WTC11 (cell line): ENCODE results near the gene SFTA2. TPM values are rescaled to one million over a fixed set of nuclear protein-coding genes. Genes with fewer than 3 reads are reported as not detected.

Experiments used
- ATAC-seq: fragments of 200-7000 bp; cut with Tn5 transposase; 2 replicates; pipeline ENCODE4 v1.10.0; 2021; ENCODE audit warnings: mild to moderate bottlenecking, moderate library complexity
- CTCF ChIA-PET: fragments of 300-600 bp; sonication (Branson Sonifier 250); formaldehyde crosslinking; loops from one replicate; lab custom pipeline; 2021; ENCODE audit warnings: antibody characterized with exemption; lab: Charles Lee
- POLR2A ChIA-PET: fragments of 350-600 bp; sonication (Branson Sonifier 250); formaldehyde crosslinking; loops from one replicate; lab custom pipeline; 2021; ENCODE audit warnings: antibody characterized with exemption; lab: Charles Lee
- DNase-seq: peaks from one replicate; pipeline ENCODE4 v3.0.0; 2021; ENCODE audit warnings: low spot score
- H3K27ac Mint-ChIP-seq: 2 replicates; pipeline ENCODE4 v1.8.0; 2021; ENCODE audit warnings: mixed read lengths
- H3K27me3 Mint-ChIP-seq: 2 replicates; pipeline ENCODE4 v1.8.0; 2021; ENCODE audit warnings: low read depth, mild to moderate bottlenecking, moderate library complexity, mixed read lengths
- H3K36me3 Mint-ChIP-seq: 2 replicates; pipeline ENCODE4 v1.8.0; 2021; ENCODE audit warnings: mixed read lengths
- H3K4me1 Mint-ChIP-seq: 2 replicates; pipeline ENCODE4 v1.8.0; 2022; ENCODE audit warnings: mixed read lengths
- H3K4me3 Mint-ChIP-seq: 2 replicates; pipeline ENCODE4 v1.8.0; 2021; ENCODE audit warnings: mild to moderate bottlenecking, moderate library complexity, mixed read lengths
- H3K9me3 Mint-ChIP-seq: 2 replicates; pipeline ENCODE4 v1.8.0; 2021; ENCODE audit warnings: mixed read lengths
- CBFB ChIP-seq: sonication (generic); formaldehyde crosslinking; IDR thresholded peaks from 2 replicates; pipeline ENCODE4 v1.8.1; 2022; ENCODE audit warnings: mild to moderate bottlenecking, low read depth, missing genetic modification reagents
- CDX4 ChIP-seq: fragments of 250-450 bp; sonication (Bioruptor Pico); IDR thresholded peaks from 2 replicates; pipeline ENCODE4 v1.9.0; 2021; ENCODE audit warnings: moderate library complexity, mild to moderate bottlenecking, inconsistent platforms, borderline replicate concordance
- ERG ChIP-seq: fragments of 250-450 bp; sonication (Bioruptor Pico); IDR thresholded peaks from 2 replicates; pipeline ENCODE4 v1.8.0; 2021; ENCODE audit warnings: mild to moderate bottlenecking
- FOXP1 ChIP-seq: sonication (generic); formaldehyde crosslinking; IDR thresholded peaks from 2 replicates; pipeline ENCODE4 v1.8.0; 2022; ENCODE audit warnings: missing genetic modification reagents, mild to moderate bottlenecking, moderate library complexity, borderline replicate concordance
- IRF2 ChIP-seq: sonication (generic); formaldehyde crosslinking; IDR thresholded peaks from 2 replicates; pipeline ENCODE4 v1.8.0; 2022; ENCODE audit warnings: low read depth, missing genetic modification reagents, borderline replicate concordance
- JUN ChIP-seq: sonication (generic); formaldehyde crosslinking; IDR thresholded peaks from 2 replicates; pipeline ENCODE4 v1.8.0; 2023; ENCODE audit warnings: mild to moderate bottlenecking, missing genetic modification reagents
- NR2C2 ChIP-seq: sonication (generic); formaldehyde crosslinking; IDR thresholded peaks from 2 replicates; pipeline ENCODE4 v1.8.0; 2022; ENCODE audit warnings: mild to moderate bottlenecking, missing genetic modification reagents
- SOX15 ChIP-seq: fragments of 250-450 bp; sonication (Bioruptor Pico); IDR thresholded peaks from 2 replicates; pipeline ENCODE4 v1.9.0; 2021; ENCODE audit warnings: mild to moderate bottlenecking
- TEAD1 ChIP-seq: sonication (generic); formaldehyde crosslinking; IDR thresholded peaks from 2 replicates; pipeline ENCODE4 v1.8.0; 2022; ENCODE audit warnings: mild to moderate bottlenecking, missing genetic modification reagents
- TEAD4 ChIP-seq: sonication (generic); formaldehyde crosslinking; IDR thresholded peaks from 2 replicates; pipeline ENCODE4 v1.8.0; 2022; ENCODE audit warnings: mild to moderate bottlenecking, missing genetic modification reagents
- ZBTB43 ChIP-seq: sonication (generic); formaldehyde crosslinking; IDR thresholded peaks from 2 replicates; pipeline ENCODE4 v1.8.1; 2023; ENCODE audit warnings: mild to moderate bottlenecking, missing genetic modification reagents
- ZNF121 ChIP-seq: sonication (generic); formaldehyde crosslinking; IDR thresholded peaks from 2 replicates; pipeline ENCODE4 v1.8.0; 2023; ENCODE audit warnings: missing genetic modification reagents
- total RNA-seq: library from RNA; stranded (reverse); gene quantifications from 3 replicates; pipeline ENCODE4 v1.2.3, GENCODE V29; 2021
- TF ChIP-seq, protein P1 (sequence below): fragments of 250-450 bp; sonication (Bioruptor Pico); IDR thresholded peaks from 2 replicates; pipeline ENCODE4 v2.1.2; 2022; ENCODE audit warnings: mild to moderate bottlenecking, moderate library complexity
- TF ChIP-seq, protein P2 (sequence below): sonication (generic); formaldehyde crosslinking; IDR thresholded peaks from 2 replicates; pipeline ENCODE4 v1.8.0; 2023; ENCODE audit warnings: mild to moderate bottlenecking, missing genetic modification reagents
- TF ChIP-seq, protein P3 (sequence below): sonication (generic); formaldehyde crosslinking; IDR thresholded peaks from 2 replicates; pipeline ENCODE4 v1.8.0; 2022; ENCODE audit warnings: mild to moderate bottlenecking, missing genetic modification reagents

The SFTA2 gene
- total RNA-seq, 1 experiment from 2014 or later, result not detected

GRCh38 chr6:30889496-30889885 lies 42.5 kb downstream of the SFTA2 start:
- POLR2A ChIA-PET, result interaction anchor here (0.7 kb wide), 1 partner anchor 46 kb away, joined by 6 read pairs; no protein-coding TSS in a partner anchor
- peaks cover 47% of the 10 kb centered on the region for H3K4me1 Mint-ChIP-seq

DNA sequence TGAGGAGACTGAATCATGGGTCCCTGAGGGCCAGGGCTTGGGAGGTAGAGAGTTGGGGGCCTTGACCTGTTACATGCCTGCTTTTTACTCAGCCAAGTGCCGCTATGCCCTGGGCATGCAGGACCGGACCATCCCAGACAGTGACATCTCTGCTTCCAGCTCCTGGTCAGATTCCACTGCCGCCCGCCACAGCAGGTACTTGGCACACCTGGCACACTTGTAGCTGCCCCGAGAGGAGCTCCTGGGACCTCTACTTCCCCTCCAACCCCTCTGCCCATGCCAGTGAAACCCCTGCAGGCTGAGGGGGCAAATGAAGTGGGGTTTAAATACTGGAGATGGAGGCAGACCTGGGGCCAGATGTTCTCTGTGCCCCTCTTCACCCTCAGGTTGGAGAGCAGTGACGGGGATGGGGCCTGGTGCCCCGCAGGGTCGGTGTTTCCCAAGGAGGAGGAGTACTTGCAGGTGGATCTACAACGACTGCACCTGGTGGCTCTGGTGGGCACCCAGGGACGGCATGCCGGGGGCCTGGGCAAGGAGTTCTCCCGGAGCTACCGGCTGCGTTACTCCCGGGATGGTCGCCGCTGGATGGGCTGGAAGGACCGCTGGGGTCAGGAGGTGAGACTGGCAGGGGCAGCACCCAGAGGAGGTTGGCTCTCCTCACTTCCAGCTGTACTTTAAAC lies 43.0 kb downstream of the SFTA2 start:
- ChIA-PET POLR2A (interaction anchor here (0.7 kb wide), 1 partner anchor 45 kb away, joined by 6 read pairs; no protein-coding TSS in a partner anchor), CTCF (interaction anchor here (1.0 to 2.9 kb wide), 5 partner anchors 8 to 199 kb away, joined by 3 to 20 read pairs (median 4); no protein-coding TSS in a partner anchor)
- DNase-seq (peak; percentile 17), ATAC-seq (no peak)
- Mint-ChIP-seq H3K27me3 (no peaks in the 10 kb centered on the region), H3K4me3 (no peak overlapping the region), H3K9me3 (no peaks in the 10 kb centered on the region), H3K4me1 (peaks cover 47% of the 10 kb centered on the region), H3K27ac (0 out of 2 replicates have a peak overlapping the region, but pooled peaks have one; percentile 63), H3K36me3 (peaks cover 38% of the 10 kb centered on the region)
- no peak for TF ChIP-seq IRF2 (CRISPR knock-in tag)
- no peak for TF ChIP-seq CDX4
- no peak for TF ChIP-seq JUN (CRISPR knock-in tag)
- no peak for TF ChIP-seq ERG
- TF ChIP-seq, protein P1, sequence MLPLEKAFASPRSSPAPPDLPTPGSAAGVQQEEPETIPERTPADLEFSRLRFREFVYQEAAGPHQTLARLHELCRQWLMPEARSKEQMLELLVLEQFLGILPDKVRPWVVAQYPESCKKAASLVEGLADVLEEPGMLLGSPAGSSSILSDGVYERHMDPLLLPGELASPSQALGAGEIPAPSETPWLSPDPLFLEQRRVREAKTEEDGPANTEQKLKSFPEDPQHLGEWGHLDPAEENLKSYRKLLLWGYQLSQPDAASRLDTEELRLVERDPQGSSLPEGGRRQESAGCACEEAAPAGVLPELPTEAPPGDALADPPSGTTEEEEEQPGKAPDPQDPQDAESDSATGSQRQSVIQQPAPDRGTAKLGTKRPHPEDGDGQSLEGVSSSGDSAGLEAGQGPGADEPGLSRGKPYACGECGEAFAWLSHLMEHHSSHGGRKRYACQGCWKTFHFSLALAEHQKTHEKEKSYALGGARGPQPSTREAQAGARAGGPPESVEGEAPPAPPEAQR (CRISPR knock-in tag), result no peak
- TF ChIP-seq, protein P2, sequence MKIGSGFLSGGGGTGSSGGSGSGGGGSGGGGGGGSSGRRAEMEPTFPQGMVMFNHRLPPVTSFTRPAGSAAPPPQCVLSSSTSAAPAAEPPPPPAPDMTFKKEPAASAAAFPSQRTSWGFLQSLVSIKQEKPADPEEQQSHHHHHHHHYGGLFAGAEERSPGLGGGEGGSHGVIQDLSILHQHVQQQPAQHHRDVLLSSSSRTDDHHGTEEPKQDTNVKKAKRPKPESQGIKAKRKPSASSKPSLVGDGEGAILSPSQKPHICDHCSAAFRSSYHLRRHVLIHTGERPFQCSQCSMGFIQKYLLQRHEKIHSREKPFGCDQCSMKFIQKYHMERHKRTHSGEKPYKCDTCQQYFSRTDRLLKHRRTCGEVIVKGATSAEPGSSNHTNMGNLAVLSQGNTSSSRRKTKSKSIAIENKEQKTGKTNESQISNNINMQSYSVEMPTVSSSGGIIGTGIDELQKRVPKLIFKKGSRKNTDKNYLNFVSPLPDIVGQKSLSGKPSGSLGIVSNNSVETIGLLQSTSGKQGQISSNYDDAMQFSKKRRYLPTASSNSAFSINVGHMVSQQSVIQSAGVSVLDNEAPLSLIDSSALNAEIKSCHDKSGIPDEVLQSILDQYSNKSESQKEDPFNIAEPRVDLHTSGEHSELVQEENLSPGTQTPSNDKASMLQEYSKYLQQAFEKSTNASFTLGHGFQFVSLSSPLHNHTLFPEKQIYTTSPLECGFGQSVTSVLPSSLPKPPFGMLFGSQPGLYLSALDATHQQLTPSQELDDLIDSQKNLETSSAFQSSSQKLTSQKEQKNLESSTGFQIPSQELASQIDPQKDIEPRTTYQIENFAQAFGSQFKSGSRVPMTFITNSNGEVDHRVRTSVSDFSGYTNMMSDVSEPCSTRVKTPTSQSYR (CRISPR knock-in tag), result no peak
- TF ChIP-seq ZBTB43 (CRISPR knock-in tag), result no peak

More at GRCh38 chr6:30889496-30889885, 42.5 kb downstream of the SFTA2 start:
- Mint-ChIP-seq H3K36me3 (peaks cover 44% of the 10 kb centered on the region), H3K27ac (0 out of 2 replicates have a peak overlapping the region, but pooled peaks have one; percentile 71), H3K4me3 (no peak overlapping the region), H3K9me3 (no peaks in the 10 kb centered on the region), H3K27me3 (no peaks in the 10 kb centered on the region)
- ATAC-seq (no peak), DNase-seq (no peak)
- TF ChIP-seq, protein P3, sequence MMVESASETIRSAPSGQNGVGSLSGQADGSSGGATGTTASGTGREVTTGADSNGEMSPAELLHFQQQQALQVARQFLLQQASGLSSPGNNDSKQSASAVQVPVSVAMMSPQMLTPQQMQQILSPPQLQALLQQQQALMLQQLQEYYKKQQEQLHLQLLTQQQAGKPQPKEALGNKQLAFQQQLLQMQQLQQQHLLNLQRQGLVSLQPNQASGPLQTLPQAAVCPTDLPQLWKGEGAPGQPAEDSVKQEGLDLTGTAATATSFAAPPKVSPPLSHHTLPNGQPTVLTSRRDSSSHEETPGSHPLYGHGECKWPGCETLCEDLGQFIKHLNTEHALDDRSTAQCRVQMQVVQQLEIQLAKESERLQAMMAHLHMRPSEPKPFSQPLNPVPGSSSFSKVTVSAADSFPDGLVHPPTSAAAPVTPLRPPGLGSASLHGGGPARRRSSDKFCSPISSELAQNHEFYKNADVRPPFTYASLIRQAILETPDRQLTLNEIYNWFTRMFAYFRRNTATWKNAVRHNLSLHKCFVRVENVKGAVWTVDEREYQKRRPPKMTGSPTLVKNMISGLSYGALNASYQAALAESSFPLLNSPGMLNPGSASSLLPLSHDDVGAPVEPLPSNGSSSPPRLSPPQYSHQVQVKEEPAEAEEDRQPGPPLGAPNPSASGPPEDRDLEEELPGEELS (CRISPR knock-in tag), result no peak
- TF ChIP-seq NR2C2 (CRISPR knock-in tag) (no peak), SOX15 (CRISPR knock-in tag) (no peak), ZNF121 (peak; percentile 66; the same call in 1 of the 2 replicates), TEAD4 (CRISPR knock-in tag) (no peak), TEAD1 (no peak), FOXP1 (no peak), CBFB (CRISPR knock-in tag) (no peak)
- CTCF ChIA-PET, result interaction anchor here (1.0 to 2.9 kb wide), 6 partner anchors 9 to 198 kb away, joined by 3 to 20 read pairs (median 4); no protein-coding TSS in a partner anchor
